MM.1S (cell line): ENCODE data around the gene STK16.

ENCODE experiments used
- CTCF ChIP-seq: fragments of 300-600 bp; sonication (generic); IDR thresholded peaks from 2 replicates; pipeline ENCODE4 v1.5.1; 2016; ENCODE audit warnings: antibody characterized with exemption, low read length, mixed read lengths
- EZH2 ChIP-seq: fragments of 300-600 bp; sonication (generic); optimal IDR thresholded peaks from 2 replicates; pipeline ENCODE3; 2017; ENCODE audit warnings: low read depth, mild to moderate bottlenecking, antibody characterized with exemption, low read length, mixed read lengths
- EZH2phosphoT487 ChIP-seq: fragments of 300-600 bp; sonication (generic); IDR thresholded peaks from 2 replicates; pipeline ENCODE4 v1.6.1; 2018; ENCODE audit warnings: antibody characterized with exemption, low read length

GRCh38 chr2:219216535-219216915 lies 28.8 kb upstream of the STK16 start:
- TF ChIP-seq CTCF (no peak), EZH2 (no peak), EZH2phosphoT487 (no peak)
